Neural cell (in vitro differentiated cells): ENCODE data around the gene TAOK3. TPM values are rescaled to one million over a fixed set of nuclear protein-coding genes. Genes with fewer than 3 reads are reported as not detected.

Experiments used
- H2AFZ ChIP-seq: fragments of 200-600, 300-800 bp; sonication (generic), shearing (Covaris generic); 2 replicates; pipeline ENCODE4 v1.6.0; 2014; ENCODE audit warnings: low read depth, mild to moderate bottlenecking, antibody characterized with exemption, low read length, moderate library complexity
- H3F3A ChIP-seq: fragments of 200-600 bp; shearing (Covaris generic); 2 replicates; pipeline ENCODE4 v1.6.1; 2016; ENCODE audit warnings: mild to moderate bottlenecking, moderate library complexity, mixed read lengths, antibody characterized with exemption, low read length; ENCODE audit not compliant: insufficient read depth, poor library complexity, severe bottlenecking
- H3K27ac ChIP-seq: fragments of 200-600, 300-800 bp; sonication (generic), shearing (Covaris generic); 2 replicates; pipeline ENCODE4 v1.5.1; 2014; ENCODE audit warnings: mild to moderate bottlenecking, low read length, moderate library complexity
- H3K27me3 ChIP-seq: fragments of 300-800, 200-600 bp; sonication (generic), shearing (Covaris generic); 2 replicates; pipeline ENCODE4 v1.6.0; 2014; ENCODE audit warnings: mild to moderate bottlenecking, low read depth, low read length, moderate library complexity; ENCODE audit not compliant: insufficient read depth
- H3K36me3 ChIP-seq: fragments of 300-800, 200-600 bp; sonication (generic), shearing (Covaris generic); 2 replicates; pipeline ENCODE4 v1.5.1; 2014; ENCODE audit warnings: mild to moderate bottlenecking, antibody characterized with exemption, low read length, moderate library complexity; ENCODE audit not compliant: insufficient read depth
- H3K4me2 ChIP-seq: fragments of 300-800, 200-600 bp; sonication (generic), shearing (Covaris generic); 2 replicates; pipeline ENCODE4 v1.6.0; 2014; ENCODE audit warnings: mild to moderate bottlenecking, low read length
- H3K4me3 ChIP-seq: fragments of 300-800, 200-600 bp; sonication (generic), shearing (Covaris generic); 2 replicates; pipeline ENCODE4 v1.5.1; 2014; ENCODE audit warnings: mild to moderate bottlenecking, low read length, moderate library complexity
- H3K79me2 ChIP-seq: fragments of 200-600 bp; shearing (Covaris generic); replicated peaks from 2 replicates; pipeline ENCODE4 v1.6.0; 2014; ENCODE audit warnings: mild to moderate bottlenecking, low read length, moderate library complexity; ENCODE audit not compliant: insufficient read depth
- H3K9ac ChIP-seq: fragments of 300-800, 200-600 bp; sonication (generic), shearing (Covaris generic); 2 replicates; pipeline ENCODE4 v1.6.1; 2016; ENCODE audit warnings: mild to moderate bottlenecking, low read length, mixed read lengths
- H3K9me2 ChIP-seq: fragments of 200-600 bp; shearing (Covaris generic); 2 replicates; pipeline ENCODE4 v1.6.1; 2016; ENCODE audit warnings: mild to moderate bottlenecking, low read length, mixed read lengths; ENCODE audit not compliant: insufficient read depth
- H3K9me3 ChIP-seq: fragments of 200-600, 300-800 bp; sonication (generic), shearing (Covaris generic); 2 replicates; pipeline ENCODE4 v1.6.1; 2016; ENCODE audit warnings: mild to moderate bottlenecking, mixed run types, low read length, moderate library complexity, mixed read lengths
- H4K20me1 ChIP-seq: fragments of 200-600 bp; shearing (Covaris generic); 2 replicates; pipeline ENCODE4 v1.6.1; 2016; ENCODE audit warnings: mild to moderate bottlenecking, mixed run types; ENCODE audit not compliant: insufficient read depth
- EP300 ChIP-seq: fragments of 450-650 bp; conservative IDR thresholded peaks from 2 replicates; pipeline ENCODE4 v1.6.1; 2014; ENCODE audit warnings: antibody characterized with exemption, mild to moderate bottlenecking, moderate library complexity; ENCODE audit not compliant: poor library complexity, severe bottlenecking
- EZH2 ChIP-seq: fragments of 200-600, 300-800 bp; shearing (Covaris generic), sonication (generic); IDR thresholded peaks from 2 replicates; pipeline ENCODE4 v1.6.1; 2014; ENCODE audit warnings: antibody characterized with exemption, low read length, borderline replicate concordance, mild to moderate bottlenecking; ENCODE audit not compliant: insufficient read depth, poor library complexity, severe bottlenecking
- MXI1 ChIP-seq: fragments of 450-650 bp; conservative IDR thresholded peaks from 2 replicates; pipeline ENCODE4 v1.6.1; 2014; ENCODE audit warnings: antibody characterized with exemption, mild to moderate bottlenecking; ENCODE audit not compliant: poor library complexity, severe bottlenecking
- POLR2AphosphoS5 ChIP-seq: IDR thresholded peaks from 2 replicates; pipeline ENCODE4 v1.6.1; 2012
- RAD21 ChIP-seq: fragments of 450-650 bp; conservative IDR thresholded peaks from 2 replicates; pipeline ENCODE4 v1.6.1; 2014; ENCODE audit warnings: antibody characterized with exemption, mild to moderate bottlenecking, moderate library complexity
- SMC3 ChIP-seq: fragments of 450-650 bp; conservative IDR thresholded peaks from 2 replicates; pipeline ENCODE4 v1.6.1; 2014; ENCODE audit warnings: antibody characterized with exemption, mild to moderate bottlenecking, moderate library complexity; ENCODE audit not compliant: poor library complexity
- TAF1 ChIP-seq: IDR thresholded peaks from 2 replicates; pipeline ENCODE4 v1.6.1; 2012; ENCODE audit warnings: low read depth
- polyA plus RNA-seq: library from polyadenylated mRNA; depleted of rRNA; stranded (reverse); fragments of >200 nt; gene quantifications from 2 replicates; pipeline ENCODE4 v1.2.3, GENCODE V29; 2014
- TF ChIP-seq, protein P1 (sequence below): fragments of 450-650 bp; IDR thresholded peaks from 2 replicates; pipeline ENCODE4 v1.5.1; 2014; ENCODE audit warnings: antibody characterized with exemption, mild to moderate bottlenecking, moderate library complexity; ENCODE audit not compliant: poor library complexity, severe bottlenecking
- TF ChIP-seq, protein P2 (sequence below): IDR thresholded peaks from 2 replicates; pipeline ENCODE4 v1.6.1; 2012; ENCODE audit warnings: borderline replicate concordance

TAOK3 gene
- polyA plus RNA-seq, 1 donor from 2014 or later = 148 TPM

DNA sequence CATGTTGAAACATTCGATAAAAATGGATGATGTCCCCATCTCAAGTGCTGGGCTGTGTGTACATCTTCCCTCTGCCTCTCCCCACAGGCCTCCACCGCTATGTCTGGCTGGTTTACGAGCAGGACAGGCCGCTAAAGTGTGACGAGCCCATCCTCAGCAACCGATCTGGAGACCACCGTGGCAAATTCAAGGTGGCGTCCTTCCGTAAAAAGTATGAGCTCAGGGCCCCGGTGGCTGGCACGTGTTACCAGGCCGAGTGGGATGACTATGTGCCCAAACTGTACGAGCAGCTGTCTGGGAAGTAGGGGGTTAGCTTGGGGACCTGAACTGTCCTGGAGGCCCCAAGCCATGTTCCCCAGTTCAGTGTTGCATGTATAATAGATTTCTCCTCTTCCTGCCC is 228.2 kb downstream of the TAOK3 start:
- Histone ChIP-seq H3K79me2 (no peaks in the 10 kb centered on the region), H3K9ac (no peak overlapping the region), H3K27ac (no peak overlapping the region), H2AFZ (no peak overlapping the region), H3K9me3 (no peaks in the 10 kb centered on the region), H3K4me3 (no peak overlapping the region), H3K36me3 (peaks cover 5% of the 10 kb centered on the region), H3F3A (no peaks in the 10 kb centered on the region), H3K27me3 (no peaks in the 10 kb centered on the region), H4K20me1 (no peaks in the 10 kb centered on the region), H3K9me2 (no peaks in the 10 kb centered on the region), H3K4me2 (no peak overlapping the region)
- TF ChIP-seq EZH2 (no peak), SMC3 (no peak), TAF1 (no peak), RAD21 (no peak), POLR2AphosphoS5 (no peak), MXI1 (no peak), EP300 (no peak)
- TF ChIP-seq, protein P1, sequence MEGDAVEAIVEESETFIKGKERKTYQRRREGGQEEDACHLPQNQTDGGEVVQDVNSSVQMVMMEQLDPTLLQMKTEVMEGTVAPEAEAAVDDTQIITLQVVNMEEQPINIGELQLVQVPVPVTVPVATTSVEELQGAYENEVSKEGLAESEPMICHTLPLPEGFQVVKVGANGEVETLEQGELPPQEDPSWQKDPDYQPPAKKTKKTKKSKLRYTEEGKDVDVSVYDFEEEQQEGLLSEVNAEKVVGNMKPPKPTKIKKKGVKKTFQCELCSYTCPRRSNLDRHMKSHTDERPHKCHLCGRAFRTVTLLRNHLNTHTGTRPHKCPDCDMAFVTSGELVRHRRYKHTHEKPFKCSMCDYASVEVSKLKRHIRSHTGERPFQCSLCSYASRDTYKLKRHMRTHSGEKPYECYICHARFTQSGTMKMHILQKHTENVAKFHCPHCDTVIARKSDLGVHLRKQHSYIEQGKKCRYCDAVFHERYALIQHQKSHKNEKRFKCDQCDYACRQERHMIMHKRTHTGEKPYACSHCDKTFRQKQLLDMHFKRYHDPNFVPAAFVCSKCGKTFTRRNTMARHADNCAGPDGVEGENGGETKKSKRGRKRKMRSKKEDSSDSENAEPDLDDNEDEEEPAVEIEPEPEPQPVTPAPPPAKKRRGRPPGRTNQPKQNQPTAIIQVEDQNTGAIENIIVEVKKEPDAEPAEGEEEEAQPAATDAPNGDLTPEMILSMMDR = no peak
- TF ChIP-seq, protein P2, sequence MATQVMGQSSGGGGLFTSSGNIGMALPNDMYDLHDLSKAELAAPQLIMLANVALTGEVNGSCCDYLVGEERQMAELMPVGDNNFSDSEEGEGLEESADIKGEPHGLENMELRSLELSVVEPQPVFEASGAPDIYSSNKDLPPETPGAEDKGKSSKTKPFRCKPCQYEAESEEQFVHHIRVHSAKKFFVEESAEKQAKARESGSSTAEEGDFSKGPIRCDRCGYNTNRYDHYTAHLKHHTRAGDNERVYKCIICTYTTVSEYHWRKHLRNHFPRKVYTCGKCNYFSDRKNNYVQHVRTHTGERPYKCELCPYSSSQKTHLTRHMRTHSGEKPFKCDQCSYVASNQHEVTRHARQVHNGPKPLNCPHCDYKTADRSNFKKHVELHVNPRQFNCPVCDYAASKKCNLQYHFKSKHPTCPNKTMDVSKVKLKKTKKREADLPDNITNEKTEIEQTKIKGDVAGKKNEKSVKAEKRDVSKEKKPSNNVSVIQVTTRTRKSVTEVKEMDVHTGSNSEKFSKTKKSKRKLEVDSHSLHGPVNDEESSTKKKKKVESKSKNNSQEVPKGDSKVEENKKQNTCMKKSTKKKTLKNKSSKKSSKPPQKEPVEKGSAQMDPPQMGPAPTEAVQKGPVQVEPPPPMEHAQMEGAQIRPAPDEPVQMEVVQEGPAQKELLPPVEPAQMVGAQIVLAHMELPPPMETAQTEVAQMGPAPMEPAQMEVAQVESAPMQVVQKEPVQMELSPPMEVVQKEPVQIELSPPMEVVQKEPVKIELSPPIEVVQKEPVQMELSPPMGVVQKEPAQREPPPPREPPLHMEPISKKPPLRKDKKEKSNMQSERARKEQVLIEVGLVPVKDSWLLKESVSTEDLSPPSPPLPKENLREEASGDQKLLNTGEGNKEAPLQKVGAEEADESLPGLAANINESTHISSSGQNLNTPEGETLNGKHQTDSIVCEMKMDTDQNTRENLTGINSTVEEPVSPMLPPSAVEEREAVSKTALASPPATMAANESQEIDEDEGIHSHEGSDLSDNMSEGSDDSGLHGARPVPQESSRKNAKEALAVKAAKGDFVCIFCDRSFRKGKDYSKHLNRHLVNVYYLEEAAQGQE = no peak

DNA sequence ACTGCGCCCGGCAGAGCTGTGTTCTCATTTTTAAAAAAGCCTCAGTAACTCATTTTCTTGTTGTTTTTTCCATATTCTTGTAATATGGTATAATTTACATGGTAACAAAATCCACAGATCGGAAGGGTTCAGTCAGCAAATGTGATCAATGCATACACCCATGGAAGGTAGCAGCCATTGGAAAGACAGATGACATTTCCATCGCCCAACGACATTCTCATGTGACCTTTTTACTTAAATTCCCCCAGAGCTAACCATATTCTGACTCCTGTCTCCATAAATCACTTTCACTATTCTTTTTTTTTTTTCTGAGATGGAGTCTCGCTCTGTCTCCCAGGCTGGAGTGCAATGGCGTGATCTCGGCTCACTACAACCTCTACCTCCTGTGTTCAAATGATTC is 231.9 kb downstream of the TAOK3 start:
- no peaks in the 10 kb centered on the region for H3K27me3 ChIP-seq
- H3K9me2 ChIP-seq = no peaks in the 10 kb centered on the region
- H3K9me3 ChIP-seq = no peaks in the 10 kb centered on the region
- H3K27ac ChIP-seq = no peak overlapping the region
- no peak overlapping the region for H2AFZ ChIP-seq
- peaks cover 5% of the 10 kb centered on the region for H3K36me3 ChIP-seq
- no peak overlapping the region for H3K4me3 ChIP-seq
- no peak for TF ChIP-seq POLR2AphosphoS5
- no peaks in the 10 kb centered on the region for H4K20me1 ChIP-seq
- no peak overlapping the region for H3K4me2 ChIP-seq
- peaks cover 12% of the 10 kb centered on the region for H3K79me2 ChIP-seq
- no peaks in the 10 kb centered on the region for H3F3A ChIP-seq
- no peak overlapping the region for H3K9ac ChIP-seq

DNA sequence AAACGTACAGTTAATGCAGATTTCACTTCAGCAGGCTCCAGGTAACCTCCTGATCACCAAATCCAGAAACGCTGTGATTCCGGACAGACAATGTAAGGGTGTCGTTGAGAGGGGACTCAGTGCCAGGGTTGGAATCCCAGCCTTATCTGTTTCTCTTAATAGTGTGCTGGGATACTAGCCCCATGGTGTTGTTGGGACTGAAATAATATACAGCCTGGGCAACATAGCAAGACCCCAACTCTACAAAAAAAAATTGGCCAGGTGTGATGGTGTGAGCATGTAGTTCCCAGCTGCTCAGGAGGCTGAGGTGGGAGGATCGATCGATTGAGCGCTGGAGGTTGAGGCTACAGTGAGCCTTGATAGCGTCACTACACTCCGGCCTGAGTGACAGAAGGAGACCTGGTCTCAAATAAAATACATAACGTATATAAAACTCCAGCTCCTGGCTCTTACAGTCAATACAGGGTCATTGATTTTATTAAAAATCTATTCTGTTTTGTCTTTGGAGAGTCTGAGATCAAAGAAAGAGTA is 235.5 kb downstream of the TAOK3 start:
- peak overlapping the region; percentile 90 for H3K4me2 ChIP-seq
- H3K9me3 ChIP-seq = no peaks in the 10 kb centered on the region
- H3K9ac ChIP-seq = peak overlapping the region; percentile 86
- H3K27ac ChIP-seq = peak overlapping the region; percentile 57
- TF ChIP-seq, protein P1 = no peak
- TF ChIP-seq SMC3 = no peak
- no peaks in the 10 kb centered on the region for H3K9me2 ChIP-seq
- H3K79me2 ChIP-seq = peaks cover 12% of the 10 kb centered on the region
- H3K4me3 ChIP-seq = peak overlapping the region; percentile 97
- H3F3A ChIP-seq = no peaks in the 10 kb centered on the region
- peaks cover 5% of the 10 kb centered on the region for H3K36me3 ChIP-seq
- peak overlapping the region; percentile 78 for H2AFZ ChIP-seq
- H4K20me1 ChIP-seq = no peaks in the 10 kb centered on the region
- no peaks in the 10 kb centered on the region for H3K27me3 ChIP-seq
